WTC11 (cell line): ENCODE measurements around the gene ISY1. TPM values are rescaled to one million over a fixed set of nuclear protein-coding genes. Genes with fewer than 3 reads are reported as not detected.

ENCODE experiments used
- ATAC-seq: fragments of 200-7000 bp; cut with Tn5 transposase; 2 replicates; pipeline ENCODE4 v1.10.0; 2021; ENCODE audit warnings: mild to moderate bottlenecking, moderate library complexity
- CTCF ChIA-PET: fragments of 300-600 bp; sonication (Branson Sonifier 250); formaldehyde crosslinking; loops from one replicate; lab custom pipeline; 2021; ENCODE audit warnings: antibody characterized with exemption; lab: Charles Lee
- POLR2A ChIA-PET: fragments of 350-600 bp; sonication (Branson Sonifier 250); formaldehyde crosslinking; loops from one replicate; lab custom pipeline; 2021; ENCODE audit warnings: antibody characterized with exemption; lab: Charles Lee
- DNase-seq: peaks from one replicate; pipeline ENCODE4 v3.0.0; 2021; ENCODE audit warnings: low spot score
- H3K27ac Mint-ChIP-seq: 2 replicates; pipeline ENCODE4 v1.8.0; 2021; ENCODE audit warnings: mixed read lengths
- H3K27me3 Mint-ChIP-seq: 2 replicates; pipeline ENCODE4 v1.8.0; 2021; ENCODE audit warnings: low read depth, mild to moderate bottlenecking, moderate library complexity, mixed read lengths
- H3K36me3 Mint-ChIP-seq: 2 replicates; pipeline ENCODE4 v1.8.0; 2021; ENCODE audit warnings: mixed read lengths
- H3K4me1 Mint-ChIP-seq: 2 replicates; pipeline ENCODE4 v1.8.0; 2022; ENCODE audit warnings: mixed read lengths
- H3K4me3 Mint-ChIP-seq: 2 replicates; pipeline ENCODE4 v1.8.0; 2021; ENCODE audit warnings: mild to moderate bottlenecking, moderate library complexity, mixed read lengths
- H3K9me3 Mint-ChIP-seq: 2 replicates; pipeline ENCODE4 v1.8.0; 2021; ENCODE audit warnings: mixed read lengths
- ATF1 ChIP-seq: sonication (generic); formaldehyde crosslinking; IDR thresholded peaks from 2 replicates; pipeline ENCODE4 v1.8.1; 2023; ENCODE audit warnings: mild to moderate bottlenecking, moderate library complexity, missing genetic modification reagents
- ATF2 ChIP-seq: sonication (generic); formaldehyde crosslinking; IDR thresholded peaks from 2 replicates; pipeline ENCODE4 v1.8.1; 2022; ENCODE audit warnings: low read depth, missing genetic modification reagents, borderline replicate concordance
- CDX4 ChIP-seq: fragments of 250-450 bp; sonication (Bioruptor Pico); IDR thresholded peaks from 2 replicates; pipeline ENCODE4 v1.9.0; 2021; ENCODE audit warnings: moderate library complexity, mild to moderate bottlenecking, inconsistent platforms, borderline replicate concordance
- ESRRA ChIP-seq: sonication (generic); formaldehyde crosslinking; IDR thresholded peaks from 2 replicates; pipeline ENCODE4 v1.8.1; 2022; ENCODE audit warnings: mild to moderate bottlenecking, missing genetic modification reagents, borderline replicate concordance
- FOXP4 ChIP-seq: sonication (generic); formaldehyde crosslinking; IDR thresholded peaks from 2 replicates; pipeline ENCODE4 v1.8.0; 2022; ENCODE audit warnings: mild to moderate bottlenecking, missing genetic modification reagents
- MXD4 ChIP-seq: fragments of 250-450 bp; sonication (Bioruptor Pico); IDR thresholded peaks from 2 replicates; pipeline ENCODE4 v1.8.0; 2021; ENCODE audit warnings: mild to moderate bottlenecking, moderate library complexity, borderline replicate concordance
- NR2C2 ChIP-seq: sonication (generic); formaldehyde crosslinking; IDR thresholded peaks from 2 replicates; pipeline ENCODE4 v1.8.0; 2022; ENCODE audit warnings: mild to moderate bottlenecking, missing genetic modification reagents
- SOX15 ChIP-seq: fragments of 250-450 bp; sonication (Bioruptor Pico); IDR thresholded peaks from 2 replicates; pipeline ENCODE4 v1.9.0; 2021; ENCODE audit warnings: mild to moderate bottlenecking
- ZNF671 ChIP-seq: fragments of 250-450 bp; sonication (Bioruptor Pico); IDR thresholded peaks from 2 replicates; pipeline ENCODE4 v1.8.0; 2021; ENCODE audit warnings: mild to moderate bottlenecking
- total RNA-seq: library from RNA; stranded (reverse); gene quantifications from 3 replicates; pipeline ENCODE4 v1.2.3, GENCODE V29; 2021
- TF ChIP-seq, protein P1 (sequence below): fragments of 250-450 bp; sonication (Bioruptor Pico); IDR thresholded peaks from 2 replicates; pipeline ENCODE4 v1.9.0; 2021; ENCODE audit warnings: mild to moderate bottlenecking
- TF ChIP-seq, protein P2 (sequence below): sonication (generic); formaldehyde crosslinking; IDR thresholded peaks from 2 replicates; pipeline ENCODE4 v1.8.1; 2023; ENCODE audit warnings: mild to moderate bottlenecking, missing genetic modification reagents
- TF ChIP-seq, protein P3 (sequence below): fragments of 200-600 bp; IDR thresholded peaks from 2 replicates; pipeline ENCODE4 v1.8.0; 2022; ENCODE audit warnings: antibody characterized with exemption
- TF ChIP-seq, protein P4 (sequence below): fragments of 250-450 bp; sonication (Bioruptor Pico); IDR thresholded peaks from 2 replicates; pipeline ENCODE4 v2.1.2; 2022; ENCODE audit warnings: mild to moderate bottlenecking, moderate library complexity

Gene ISY1
- total RNA-seq, 1 experiment from 2014 or later: 25.0 TPM

- ATAC-seq (no peak), DNase-seq (no peak)
- peaks cover 22% of the 10 kb centered on the region for H3K4me1 Mint-ChIP-seq
- no peaks in the 10 kb centered on the region for H3K9me3 Mint-ChIP-seq
- CTCF ChIA-PET: interaction anchor here (1.4 kb wide), 1 partner anchor 69 kb away, joined by 4 read pairs; no protein-coding TSS in a partner anchor
- H3K4me3 Mint-ChIP-seq: no peak overlapping the region
- POLR2A ChIA-PET: no interaction called here
- H3K36me3 Mint-ChIP-seq: peaks cover 54% of the 10 kb centered on the region
- TF ChIP-seq ESRRA (CRISPR knock-in tag) (no peak), NR2C2 (CRISPR knock-in tag) (no peak), FOXP4 (CRISPR knock-in tag) (no peak), ATF1 (CRISPR knock-in tag) (no peak), ATF2 (CRISPR knock-in tag) (no peak), CDX4 (CRISPR knock-in tag) (no peak), ZNF671 (CRISPR knock-in tag) (no peak)
- TF ChIP-seq, protein P1, sequence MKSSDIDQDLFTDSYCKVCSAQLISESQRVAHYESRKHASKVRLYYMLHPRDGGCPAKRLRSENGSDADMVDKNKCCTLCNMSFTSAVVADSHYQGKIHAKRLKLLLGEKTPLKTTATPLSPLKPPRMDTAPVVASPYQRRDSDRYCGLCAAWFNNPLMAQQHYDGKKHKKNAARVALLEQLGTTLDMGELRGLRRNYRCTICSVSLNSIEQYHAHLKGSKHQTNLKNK: no peak
- TF ChIP-seq, protein P2, sequence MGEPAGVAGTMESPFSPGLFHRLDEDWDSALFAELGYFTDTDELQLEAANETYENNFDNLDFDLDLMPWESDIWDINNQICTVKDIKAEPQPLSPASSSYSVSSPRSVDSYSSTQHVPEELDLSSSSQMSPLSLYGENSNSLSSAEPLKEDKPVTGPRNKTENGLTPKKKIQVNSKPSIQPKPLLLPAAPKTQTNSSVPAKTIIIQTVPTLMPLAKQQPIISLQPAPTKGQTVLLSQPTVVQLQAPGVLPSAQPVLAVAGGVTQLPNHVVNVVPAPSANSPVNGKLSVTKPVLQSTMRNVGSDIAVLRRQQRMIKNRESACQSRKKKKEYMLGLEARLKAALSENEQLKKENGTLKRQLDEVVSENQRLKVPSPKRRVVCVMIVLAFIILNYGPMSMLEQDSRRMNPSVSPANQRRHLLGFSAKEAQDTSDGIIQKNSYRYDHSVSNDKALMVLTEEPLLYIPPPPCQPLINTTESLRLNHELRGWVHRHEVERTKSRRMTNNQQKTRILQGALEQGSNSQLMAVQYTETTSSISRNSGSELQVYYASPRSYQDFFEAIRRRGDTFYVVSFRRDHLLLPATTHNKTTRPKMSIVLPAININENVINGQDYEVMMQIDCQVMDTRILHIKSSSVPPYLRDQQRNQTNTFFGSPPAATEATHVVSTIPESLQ (CRISPR knock-in tag): no peak
- TF ChIP-seq, protein P3, sequence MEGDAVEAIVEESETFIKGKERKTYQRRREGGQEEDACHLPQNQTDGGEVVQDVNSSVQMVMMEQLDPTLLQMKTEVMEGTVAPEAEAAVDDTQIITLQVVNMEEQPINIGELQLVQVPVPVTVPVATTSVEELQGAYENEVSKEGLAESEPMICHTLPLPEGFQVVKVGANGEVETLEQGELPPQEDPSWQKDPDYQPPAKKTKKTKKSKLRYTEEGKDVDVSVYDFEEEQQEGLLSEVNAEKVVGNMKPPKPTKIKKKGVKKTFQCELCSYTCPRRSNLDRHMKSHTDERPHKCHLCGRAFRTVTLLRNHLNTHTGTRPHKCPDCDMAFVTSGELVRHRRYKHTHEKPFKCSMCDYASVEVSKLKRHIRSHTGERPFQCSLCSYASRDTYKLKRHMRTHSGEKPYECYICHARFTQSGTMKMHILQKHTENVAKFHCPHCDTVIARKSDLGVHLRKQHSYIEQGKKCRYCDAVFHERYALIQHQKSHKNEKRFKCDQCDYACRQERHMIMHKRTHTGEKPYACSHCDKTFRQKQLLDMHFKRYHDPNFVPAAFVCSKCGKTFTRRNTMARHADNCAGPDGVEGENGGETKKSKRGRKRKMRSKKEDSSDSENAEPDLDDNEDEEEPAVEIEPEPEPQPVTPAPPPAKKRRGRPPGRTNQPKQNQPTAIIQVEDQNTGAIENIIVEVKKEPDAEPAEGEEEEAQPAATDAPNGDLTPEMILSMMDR: no peak
- no peaks in the 10 kb centered on the region for H3K27me3 Mint-ChIP-seq
- H3K27ac Mint-ChIP-seq: peak overlapping the region; percentile 33
These were observed 15.2 kb upstream of the ISY1 start for GRCh38 chr3:129176051-129176450.

DNA sequence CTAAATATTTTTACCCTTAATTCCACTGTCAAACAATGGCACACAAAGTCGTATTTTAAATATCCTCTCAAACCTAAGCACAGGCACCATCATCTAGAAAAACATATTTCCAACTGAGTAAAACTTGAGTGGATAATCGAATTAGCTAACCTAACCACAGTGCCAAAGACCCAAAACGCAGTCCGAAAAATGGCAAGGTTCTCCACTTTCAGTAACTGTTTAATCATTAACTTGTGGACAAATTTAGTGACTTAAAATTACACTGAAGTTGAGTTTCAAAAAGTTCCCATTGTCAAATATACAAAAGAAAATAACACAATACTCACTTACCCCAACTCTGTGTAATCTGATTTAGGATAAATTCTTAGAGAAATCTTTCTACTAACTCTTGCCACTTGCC is 12.9 kb upstream of the ISY1 start:
- H3K4me1 Mint-ChIP-seq: peaks cover 7% of the 10 kb centered on the region
- no peak for ATAC-seq
- H3K4me3 Mint-ChIP-seq: no peak overlapping the region
- H3K27me3 Mint-ChIP-seq: no peaks in the 10 kb centered on the region
- H3K27ac Mint-ChIP-seq: 0 out of 2 replicates have a peak overlapping the region, but pooled peaks have one; percentile 19
- TF ChIP-seq, protein P1: no peak
- TF ChIP-seq MXD4 (CRISPR knock-in tag): no peak
- no peak for TF ChIP-seq SOX15 (CRISPR knock-in tag)
- TF ChIP-seq, protein P3: no peak
- TF ChIP-seq, protein P4, sequence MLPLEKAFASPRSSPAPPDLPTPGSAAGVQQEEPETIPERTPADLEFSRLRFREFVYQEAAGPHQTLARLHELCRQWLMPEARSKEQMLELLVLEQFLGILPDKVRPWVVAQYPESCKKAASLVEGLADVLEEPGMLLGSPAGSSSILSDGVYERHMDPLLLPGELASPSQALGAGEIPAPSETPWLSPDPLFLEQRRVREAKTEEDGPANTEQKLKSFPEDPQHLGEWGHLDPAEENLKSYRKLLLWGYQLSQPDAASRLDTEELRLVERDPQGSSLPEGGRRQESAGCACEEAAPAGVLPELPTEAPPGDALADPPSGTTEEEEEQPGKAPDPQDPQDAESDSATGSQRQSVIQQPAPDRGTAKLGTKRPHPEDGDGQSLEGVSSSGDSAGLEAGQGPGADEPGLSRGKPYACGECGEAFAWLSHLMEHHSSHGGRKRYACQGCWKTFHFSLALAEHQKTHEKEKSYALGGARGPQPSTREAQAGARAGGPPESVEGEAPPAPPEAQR (CRISPR knock-in tag): no peak
- TF ChIP-seq, all 79 proteins: peak for 0
- ChIA-PET CTCF (no interaction called here), POLR2A (no interaction called here)
- no peak for DNase-seq
- no peaks in the 10 kb centered on the region for H3K9me3 Mint-ChIP-seq
- H3K36me3 Mint-ChIP-seq: peaks cover 57% of the 10 kb centered on the region
